AG09309 (cell line): ENCODE results near the gene HTT-AS.

Experiments
- DNase-seq: peaks from one replicate; pipeline ENCODE4 v3.0.0-alpha.2; 2010; ENCODE audit warnings: low read depth
- H3K4me3 ChIP-seq: 2 replicates; pipeline ENCODE4 v1.5.1; 2011; ENCODE audit warnings: mild to moderate bottlenecking, low read depth, low read length, moderate library complexity; ENCODE audit not compliant: control insufficient read depth
- TF ChIP-seq, protein P1 (sequence below): IDR thresholded peaks from 2 replicates; pipeline ENCODE4 v1.5.1; 2011; ENCODE audit warnings: mild to moderate bottlenecking, low read depth, low read length, inconsistent platforms; ENCODE audit not compliant: insufficient read depth, control insufficient read depth; ENCODE audit errors: missing control alignments

HTT-AS gene

DNA sequence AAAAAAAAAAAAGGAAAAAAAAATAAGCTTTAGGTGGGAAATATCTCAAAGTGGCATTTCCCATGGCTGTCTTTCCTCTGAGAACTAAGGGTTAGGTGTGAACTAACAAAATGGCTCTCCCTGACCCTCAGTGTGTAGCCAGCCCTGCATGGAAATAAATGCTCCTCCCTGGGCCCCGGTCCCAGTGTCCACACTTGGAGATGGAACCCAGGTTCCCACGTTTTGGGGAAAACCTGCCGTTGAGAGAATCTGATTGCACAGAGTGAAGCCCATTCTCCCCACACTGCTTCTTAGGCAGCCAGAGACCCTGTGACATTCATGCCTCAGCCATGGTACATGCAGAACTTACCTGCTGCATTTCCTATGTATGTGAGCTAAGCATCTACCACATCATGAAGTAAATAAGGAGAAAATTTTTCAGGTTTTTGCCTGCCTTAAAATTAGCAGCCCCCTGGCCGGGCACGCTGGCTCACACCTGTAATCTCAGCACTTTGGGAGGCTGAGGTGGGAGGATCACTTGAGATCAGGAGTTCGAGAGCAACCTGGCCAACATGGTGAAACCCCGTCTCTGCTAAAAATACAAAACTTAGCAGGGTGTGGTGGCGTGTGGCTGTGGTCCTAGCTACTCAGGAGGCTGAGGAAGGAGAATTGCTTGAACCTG, 34.5 kb downstream of the HTT-AS start:
- H3K4me3 ChIP-seq, result no peak overlapping the region
- TF ChIP-seq, protein P1, sequence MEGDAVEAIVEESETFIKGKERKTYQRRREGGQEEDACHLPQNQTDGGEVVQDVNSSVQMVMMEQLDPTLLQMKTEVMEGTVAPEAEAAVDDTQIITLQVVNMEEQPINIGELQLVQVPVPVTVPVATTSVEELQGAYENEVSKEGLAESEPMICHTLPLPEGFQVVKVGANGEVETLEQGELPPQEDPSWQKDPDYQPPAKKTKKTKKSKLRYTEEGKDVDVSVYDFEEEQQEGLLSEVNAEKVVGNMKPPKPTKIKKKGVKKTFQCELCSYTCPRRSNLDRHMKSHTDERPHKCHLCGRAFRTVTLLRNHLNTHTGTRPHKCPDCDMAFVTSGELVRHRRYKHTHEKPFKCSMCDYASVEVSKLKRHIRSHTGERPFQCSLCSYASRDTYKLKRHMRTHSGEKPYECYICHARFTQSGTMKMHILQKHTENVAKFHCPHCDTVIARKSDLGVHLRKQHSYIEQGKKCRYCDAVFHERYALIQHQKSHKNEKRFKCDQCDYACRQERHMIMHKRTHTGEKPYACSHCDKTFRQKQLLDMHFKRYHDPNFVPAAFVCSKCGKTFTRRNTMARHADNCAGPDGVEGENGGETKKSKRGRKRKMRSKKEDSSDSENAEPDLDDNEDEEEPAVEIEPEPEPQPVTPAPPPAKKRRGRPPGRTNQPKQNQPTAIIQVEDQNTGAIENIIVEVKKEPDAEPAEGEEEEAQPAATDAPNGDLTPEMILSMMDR, result no peak
- no peak for DNase-seq

DNA sequence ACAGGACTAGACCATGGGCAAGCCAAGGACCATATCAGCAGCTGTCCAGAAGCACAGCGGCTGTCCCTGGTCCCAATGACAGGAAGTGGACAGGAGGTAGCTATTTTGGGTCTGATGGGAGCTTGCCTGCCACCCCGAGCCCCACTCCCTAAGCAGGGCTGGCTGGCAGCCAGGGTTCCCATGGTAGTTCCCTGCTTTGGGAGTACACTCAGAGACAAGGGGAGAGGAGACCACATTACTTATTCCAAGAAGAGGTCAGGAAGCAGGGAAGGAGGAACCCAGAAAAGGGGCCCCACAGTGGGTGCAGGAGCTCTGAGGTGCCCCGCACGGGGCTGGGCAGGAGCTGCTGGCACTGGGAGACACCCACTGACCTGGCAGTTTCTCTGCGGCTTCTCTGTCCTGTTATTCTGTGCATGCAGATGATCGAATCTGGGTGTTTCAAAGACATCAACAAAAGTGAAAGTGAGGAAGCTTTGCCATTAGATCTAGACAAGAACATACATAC, 36.3 kb downstream of the HTT-AS start:
- no peak overlapping the region for H3K4me3 ChIP-seq
- TF ChIP-seq, protein P1, result no peak
- DNase-seq, result no peak

DNA sequence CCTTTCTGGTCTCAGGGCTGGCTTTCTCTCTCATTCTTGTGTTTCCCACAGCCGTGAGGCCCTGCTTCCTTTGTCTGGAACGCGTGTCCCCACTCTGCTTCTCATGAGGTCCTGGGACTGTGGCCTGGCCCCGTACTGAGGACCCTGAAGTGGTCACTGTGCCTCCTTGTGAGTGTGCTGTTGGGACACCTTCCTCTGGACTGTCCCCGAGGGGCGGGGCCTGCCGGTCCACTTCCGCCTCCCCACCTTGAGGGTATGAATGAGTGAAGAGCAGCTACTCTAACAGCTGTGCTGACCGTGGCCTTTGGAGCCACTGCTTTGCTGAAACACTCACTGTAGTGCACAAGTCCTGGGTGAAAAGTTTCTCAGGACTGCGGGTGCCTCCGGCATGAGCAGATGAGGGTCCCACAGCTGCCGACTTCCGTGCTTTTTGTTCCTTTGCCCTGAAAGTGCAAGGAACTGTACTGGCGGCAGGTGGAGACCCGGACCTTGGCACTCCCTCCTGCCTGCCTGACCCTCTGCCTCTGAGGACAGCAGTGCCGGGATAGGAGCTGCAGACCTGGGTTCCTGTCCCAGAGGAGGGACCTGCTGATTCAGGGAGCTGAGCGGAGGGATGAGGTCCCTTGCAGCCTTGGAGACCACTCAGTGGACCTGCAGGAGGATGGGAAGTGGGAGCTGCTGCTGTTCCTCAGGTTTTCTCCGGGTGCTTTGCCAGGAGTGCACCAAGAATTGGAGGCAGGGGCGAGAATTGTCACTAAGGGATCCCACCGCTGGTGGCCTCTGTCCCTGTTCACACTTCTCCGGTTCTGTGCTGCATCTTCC, 38.0 kb downstream of the HTT-AS start:
- TF ChIP-seq, protein P1, result no peak
- H3K4me3 ChIP-seq, result no peak overlapping the region
- no peak for DNase-seq

DNA sequence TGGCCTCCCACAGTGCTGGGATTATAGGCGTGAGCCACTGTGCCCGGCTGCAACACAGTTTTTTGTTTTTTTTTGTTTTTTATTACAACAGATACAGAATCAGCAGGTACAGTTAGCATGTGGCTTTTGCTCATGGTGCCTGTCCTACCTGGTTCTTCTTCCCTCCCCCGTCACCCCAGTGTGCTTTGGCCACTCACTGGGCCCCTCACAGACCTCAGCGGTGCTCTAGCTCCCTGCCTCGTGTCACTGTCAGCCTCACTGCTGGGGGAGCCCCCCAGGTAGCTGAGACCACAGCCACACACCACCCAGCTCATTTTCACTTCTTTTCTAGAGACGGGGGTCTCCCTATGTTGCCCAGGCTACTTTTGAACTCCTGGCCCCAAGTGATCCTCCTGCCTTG, 38.7 kb downstream of the HTT-AS start:
- TF ChIP-seq, protein P1, result no peak
- H3K4me3 ChIP-seq, result no peak overlapping the region
- DNase-seq, result no peak

DNA sequence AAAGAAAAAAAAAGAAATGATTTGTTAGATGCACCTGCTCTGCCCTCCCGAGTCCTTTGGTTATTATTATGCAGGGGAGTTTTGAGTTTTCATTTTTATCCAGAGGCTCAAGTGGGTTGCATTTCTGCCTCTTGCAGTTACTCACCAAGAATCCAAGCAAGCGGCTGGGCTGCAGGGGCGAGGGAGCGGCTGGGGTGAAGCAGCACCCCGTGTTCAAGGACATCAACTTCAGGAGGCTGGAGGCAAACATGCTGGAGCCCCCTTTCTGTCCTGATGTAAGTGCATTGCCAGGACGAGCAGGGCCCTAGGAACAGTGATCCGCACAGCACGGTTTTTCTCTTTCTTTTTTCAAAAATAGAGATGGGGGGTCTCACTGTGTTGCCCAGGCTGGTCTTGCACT, 39.1 kb downstream of the HTT-AS start:
- TF ChIP-seq, protein P1, result no peak
- no peak overlapping the region for H3K4me3 ChIP-seq

DNA sequence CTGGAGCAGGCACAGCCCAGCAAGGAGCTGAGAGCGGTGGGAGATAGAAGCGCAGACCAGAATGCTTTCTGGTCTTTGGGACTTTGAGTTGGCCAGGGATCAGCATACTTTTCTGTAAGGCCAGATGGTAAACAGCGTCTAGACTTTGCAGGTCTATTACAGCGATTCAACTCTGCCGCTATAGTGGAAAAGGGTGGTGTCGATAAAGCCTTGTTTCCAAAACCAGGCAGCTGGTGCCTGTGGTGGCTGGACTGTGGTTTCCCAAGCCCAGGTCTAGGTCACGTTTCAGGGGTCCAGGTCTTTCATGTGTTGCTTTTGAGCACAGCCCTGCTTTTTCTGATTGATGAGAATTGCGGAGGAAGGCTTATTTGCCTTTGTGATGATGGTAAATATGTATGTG, 40.1 kb downstream of the HTT-AS start:
- no peak overlapping the region for H3K4me3 ChIP-seq
- TF ChIP-seq, protein P1, result no peak
- no peak for DNase-seq

More for the DNA sequence above, 39.1 kb downstream of the HTT-AS start:
- no peak for DNase-seq
